Astrocyte (in vitro differentiated cells and primary cell): ENCODE data around the gene HOXA10.

Source experiments
- CTCF ChIP-seq: IDR thresholded peaks from 2 replicates; pipeline ENCODE4 v1.5.1; 2011; ENCODE audit warnings: low read depth, mild to moderate bottlenecking, inconsistent platforms, low read length, moderate library complexity; ENCODE audit not compliant: insufficient read depth
- EZH2 ChIP-seq: IDR thresholded peaks from 2 replicates; pipeline ENCODE4 v1.6.1; 2012; ENCODE audit warnings: mild to moderate bottlenecking, low read length, inconsistent platforms; ENCODE audit not compliant: insufficient read depth

DNA sequence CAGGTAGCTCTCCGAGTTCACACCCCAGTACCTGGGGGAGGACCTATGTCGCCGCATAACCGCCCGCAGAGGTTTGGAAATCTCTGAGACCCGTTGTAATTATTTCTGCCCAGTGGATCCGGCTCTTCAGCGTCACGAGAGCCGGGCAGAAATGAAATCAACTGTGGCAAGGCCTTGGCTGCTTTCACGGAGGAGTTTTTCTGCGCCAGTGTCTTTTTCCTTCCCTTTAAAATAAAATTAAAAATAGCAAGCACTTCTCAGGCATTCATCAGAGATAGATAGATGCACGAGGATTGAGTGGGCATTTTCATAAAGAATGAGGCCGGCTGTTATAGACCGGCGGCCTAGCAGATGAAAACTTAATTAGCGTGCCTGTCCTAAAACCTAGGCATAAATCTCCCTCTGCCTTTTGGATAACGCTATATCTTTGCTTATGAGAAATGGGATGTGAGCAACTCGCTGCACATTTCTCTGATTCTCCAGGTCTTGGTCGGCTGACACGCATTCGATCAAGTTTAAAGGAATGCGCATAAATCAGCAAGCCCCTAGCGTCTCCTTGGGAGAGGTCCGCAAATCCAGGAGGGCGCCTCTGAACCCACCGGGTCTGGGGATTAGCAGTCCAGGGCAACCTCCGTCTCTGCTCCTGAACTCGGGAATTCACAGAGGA lies 19.3 kb upstream of the HOXA10 start:
- peak; percentile 48 for TF ChIP-seq EZH2
- TF ChIP-seq CTCF: no peak
